ENCODE measurements around the gene FOLR2.

The FOLR2 gene

GRCh38 chr11:72230764-72231365 is 14.3 kb downstream of the FOLR2 start:
- DNase-seq = no peak

DNA sequence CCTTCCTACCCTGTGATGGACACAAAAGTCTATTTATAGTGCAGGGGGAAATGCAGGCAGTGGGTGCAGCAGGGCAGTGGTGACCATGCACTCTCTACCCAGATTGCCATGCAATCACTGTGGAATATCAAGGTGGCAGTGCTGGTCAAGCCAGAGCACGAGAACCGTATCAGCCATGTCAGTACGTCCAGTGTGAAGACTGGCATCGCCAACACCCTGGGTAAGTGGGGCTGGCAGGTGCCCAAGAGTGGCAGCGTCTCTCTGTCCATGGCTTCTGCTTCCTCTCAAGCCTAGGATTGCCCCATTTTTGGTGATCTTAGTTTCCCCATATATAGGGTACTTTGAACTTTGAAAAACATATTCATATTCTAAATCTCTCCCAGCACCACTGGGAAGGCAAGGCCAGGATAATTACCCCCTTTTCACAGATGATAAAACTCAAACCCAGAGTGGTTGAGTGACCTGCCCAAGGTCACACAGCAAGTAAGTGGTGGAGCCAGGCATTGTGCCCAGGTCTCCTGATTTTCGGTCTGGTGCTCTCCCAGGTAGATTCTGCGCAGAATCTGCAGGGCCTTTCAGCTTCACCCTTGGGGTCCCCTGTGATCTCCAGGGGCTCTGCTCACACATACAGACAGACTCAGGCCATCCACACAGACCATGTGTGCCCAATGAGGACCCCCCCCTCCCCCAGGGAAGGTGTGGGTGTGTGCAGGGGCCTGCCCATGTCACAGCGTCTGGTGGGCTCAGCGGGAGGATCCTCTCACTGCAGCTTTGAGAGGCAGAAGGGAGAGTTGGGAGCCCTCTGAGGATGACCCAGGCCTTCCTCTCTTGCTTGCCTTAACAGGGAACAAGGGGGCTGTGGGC is 15.0 kb downstream of the FOLR2 start:
- no peak for DNase-seq

DNA sequence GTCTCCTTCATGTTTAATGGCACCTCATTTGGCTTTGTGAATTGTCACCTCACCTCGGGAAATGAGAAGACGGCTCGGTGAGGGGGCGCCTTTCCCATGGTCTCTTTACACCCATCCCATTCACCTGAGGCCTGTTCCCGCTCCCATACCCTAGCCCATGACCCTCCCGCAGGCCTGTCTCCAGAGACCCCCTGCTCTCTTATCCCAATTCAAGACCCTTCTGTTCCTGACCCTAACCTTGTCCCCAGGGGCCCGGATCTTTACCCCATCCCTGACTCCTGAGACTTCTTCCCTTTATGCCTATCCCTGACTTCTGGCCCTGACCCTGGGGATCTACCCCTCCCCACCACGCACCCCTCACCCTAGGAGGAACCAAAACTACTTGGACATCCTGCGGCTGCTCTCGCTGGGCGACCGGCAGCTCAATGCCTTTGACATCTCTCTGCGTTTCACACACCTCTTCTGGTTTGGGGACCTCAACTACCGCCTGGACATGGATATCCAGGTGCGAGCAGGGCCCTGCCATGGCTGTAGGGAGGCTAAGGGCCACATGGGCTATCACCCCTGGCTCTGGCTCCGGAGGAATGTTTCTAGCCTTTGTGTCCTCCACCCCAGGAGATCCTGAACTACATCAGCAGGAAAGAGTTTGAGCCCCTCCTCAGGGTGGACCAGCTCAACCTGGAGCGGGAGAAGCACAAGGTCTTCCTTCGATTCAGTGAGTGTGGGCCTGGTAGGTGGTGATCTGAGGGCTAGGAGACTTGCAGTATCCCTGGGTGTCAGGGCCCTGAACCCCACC is 15.9 kb downstream of the FOLR2 start:
- DNase-seq = no peak

GRCh38 chr11:72233056-72233772 is 16.6 kb downstream of the FOLR2 start:
- no peak for DNase-seq

- DNase-seq = no peak
These were observed 17.3 kb downstream of the FOLR2 start for GRCh38 chr11:72233773-72234513.

GRCh38 chr11:72234514-72234830 is 17.9 kb downstream of the FOLR2 start:
- DNase-seq = no peak

DNA sequence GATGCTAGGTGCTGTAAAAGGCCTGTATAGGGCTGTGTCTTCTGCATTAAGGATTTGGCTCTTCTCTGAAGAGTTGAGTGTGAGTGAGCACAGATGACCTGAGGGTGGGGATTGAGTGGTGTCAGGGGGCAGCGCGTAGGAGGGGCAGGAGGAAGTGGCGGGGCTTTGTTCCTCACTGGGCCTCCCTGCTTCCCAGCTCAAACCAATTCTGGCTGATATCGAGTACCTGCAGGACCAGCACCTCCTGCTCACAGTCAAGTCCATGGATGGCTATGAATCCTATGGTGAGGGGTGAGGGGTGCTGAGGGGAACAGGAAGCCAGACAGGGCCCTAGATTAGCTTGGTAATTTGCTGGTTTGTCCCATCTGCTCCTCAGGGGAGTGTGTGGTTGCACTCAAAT is 18.3 kb downstream of the FOLR2 start:
- DNase-seq = no peak

- DNase-seq = no peak
These were observed 18.9 kb downstream of the FOLR2 start for GRCh38 chr11:72235351-72236057.

DNA sequence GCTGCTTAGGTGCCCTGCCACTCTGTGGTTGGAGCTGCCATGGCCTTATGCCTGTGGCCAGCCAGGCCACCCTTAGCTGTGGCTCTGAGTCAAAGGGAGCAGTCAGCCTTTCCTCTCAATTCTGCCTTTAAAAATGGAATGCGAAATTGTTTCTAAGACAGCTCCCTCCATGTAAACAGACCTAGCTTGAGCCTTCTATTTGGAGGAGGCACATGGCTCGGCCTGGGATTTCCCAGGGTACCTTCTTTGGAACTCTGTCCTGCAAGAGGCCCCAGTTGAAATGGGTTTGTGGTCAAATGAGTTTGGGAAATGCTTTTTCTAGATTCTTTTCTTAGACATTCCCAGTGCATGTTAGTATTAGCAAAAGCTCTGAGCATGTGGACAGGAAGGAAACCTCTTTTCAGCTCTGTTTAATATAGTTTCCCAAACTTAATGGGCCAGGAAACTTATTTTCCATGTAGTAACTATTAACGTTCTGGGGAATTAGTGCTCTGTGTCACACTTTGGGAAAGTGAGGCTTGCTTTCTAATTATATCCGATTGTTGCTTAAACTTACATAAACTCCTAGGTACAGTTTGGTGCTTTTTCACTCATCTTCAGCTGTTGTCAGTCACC is 19.6 kb downstream of the FOLR2 start:
- DNase-seq = no peak

GRCh38 chr11:72236774-72237111 is 20.1 kb downstream of the FOLR2 start:
- no peak for DNase-seq

DNA sequence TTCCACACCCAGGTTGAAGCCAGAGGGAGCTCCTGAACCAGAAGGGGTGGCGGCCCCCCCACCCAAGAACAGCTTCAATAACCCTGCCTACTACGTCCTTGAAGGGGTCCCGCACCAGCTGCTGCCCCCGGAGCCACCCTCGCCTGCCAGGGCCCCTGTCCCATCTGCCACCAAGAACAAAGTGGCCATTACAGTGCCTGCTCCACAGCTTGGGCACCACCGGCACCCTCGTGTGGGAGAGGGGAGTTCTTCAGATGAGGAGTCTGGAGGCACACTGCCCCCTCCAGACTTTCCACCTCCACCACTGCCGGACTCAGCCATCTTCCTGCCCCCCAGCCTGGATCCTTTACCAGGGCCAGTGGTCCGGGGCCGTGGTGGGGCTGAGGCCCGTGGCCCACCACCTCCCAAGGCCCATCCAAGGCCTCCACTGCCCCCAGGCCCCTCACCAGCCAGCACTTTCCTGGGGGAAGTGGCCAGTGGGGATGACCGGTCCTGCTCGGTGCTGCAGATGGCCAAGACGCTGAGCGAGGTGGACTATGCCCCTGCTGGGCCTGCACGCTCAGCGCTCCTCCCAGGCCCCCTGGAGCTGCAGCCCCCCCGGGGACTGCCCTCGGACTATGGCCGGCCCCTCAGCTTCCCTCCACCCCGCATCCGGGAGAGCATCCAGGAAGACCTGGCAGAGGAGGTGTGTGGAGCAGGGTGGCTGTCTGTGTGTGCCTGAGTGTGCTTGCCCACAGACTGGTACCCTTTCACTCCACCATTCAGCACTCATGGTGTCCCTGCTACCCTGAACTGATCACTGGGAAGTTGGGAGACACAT is 20.7 kb downstream of the FOLR2 start:
- DNase-seq = no peak

DNA sequence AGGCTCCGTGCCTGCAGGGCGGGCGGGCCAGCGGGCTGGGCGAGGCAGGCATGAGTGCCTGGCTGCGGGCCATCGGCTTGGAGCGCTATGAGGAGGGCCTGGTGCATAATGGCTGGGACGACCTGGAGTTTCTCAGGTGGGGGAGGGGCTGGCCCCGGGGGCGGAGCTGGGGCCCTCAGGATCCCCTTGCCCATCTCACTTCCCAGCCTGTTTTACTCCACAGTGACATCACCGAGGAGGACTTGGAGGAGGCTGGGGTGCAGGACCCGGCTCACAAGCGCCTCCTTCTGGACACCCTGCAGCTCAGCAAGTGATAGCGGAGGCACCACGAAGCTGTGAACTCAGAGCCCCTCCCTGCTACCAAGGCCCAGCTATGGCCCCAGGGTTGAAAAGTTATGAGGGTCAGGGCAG is 21.5 kb downstream of the FOLR2 start:
- DNase-seq = no peak

- DNase-seq = no peak
These were observed 22.1 kb downstream of the FOLR2 start for GRCh38 chr11:72238492-72239312.

- peak; percentile 16 for DNase-seq
These were observed 22.8 kb downstream of the FOLR2 start for GRCh38 chr11:72239313-72239848.

DNA sequence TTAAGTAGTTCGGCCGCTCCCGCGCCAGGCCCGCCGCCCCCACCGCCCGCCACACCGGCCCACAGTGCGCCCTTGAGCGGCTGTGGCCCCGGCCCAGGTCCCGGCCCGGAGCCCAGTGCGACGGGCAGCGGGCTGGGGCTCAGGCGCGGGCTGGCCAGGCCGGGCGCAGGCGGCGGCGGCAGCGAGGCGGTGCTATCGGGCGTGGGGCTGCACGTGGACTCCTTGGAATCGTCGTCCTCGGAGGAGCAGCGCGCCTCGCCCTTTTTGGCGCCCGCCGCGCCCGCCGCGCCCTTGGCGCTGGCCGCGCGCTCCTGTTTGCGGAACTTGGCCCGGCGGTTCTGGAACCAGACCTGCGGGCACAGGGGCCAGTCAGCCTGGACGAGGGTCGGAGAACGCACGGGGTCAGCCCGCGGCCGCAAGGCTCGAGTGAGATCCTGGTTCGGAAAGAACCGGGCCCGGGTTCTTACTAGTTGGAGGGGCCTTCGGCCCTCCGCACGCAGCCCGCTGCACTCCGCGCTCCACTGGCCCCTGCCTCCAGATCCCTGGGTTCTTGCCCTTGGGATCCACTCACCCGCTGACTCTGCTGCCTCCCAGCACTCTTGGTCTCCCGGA is 23.4 kb downstream of the FOLR2 start:
- no peak for DNase-seq

- no peak for DNase-seq
These were observed 24.1 kb downstream of the FOLR2 start for GRCh38 chr11:72240461-72241290.

GRCh38 chr11:72241291-72241781 is 24.7 kb downstream of the FOLR2 start:
- DNase-seq = no peak

DNA sequence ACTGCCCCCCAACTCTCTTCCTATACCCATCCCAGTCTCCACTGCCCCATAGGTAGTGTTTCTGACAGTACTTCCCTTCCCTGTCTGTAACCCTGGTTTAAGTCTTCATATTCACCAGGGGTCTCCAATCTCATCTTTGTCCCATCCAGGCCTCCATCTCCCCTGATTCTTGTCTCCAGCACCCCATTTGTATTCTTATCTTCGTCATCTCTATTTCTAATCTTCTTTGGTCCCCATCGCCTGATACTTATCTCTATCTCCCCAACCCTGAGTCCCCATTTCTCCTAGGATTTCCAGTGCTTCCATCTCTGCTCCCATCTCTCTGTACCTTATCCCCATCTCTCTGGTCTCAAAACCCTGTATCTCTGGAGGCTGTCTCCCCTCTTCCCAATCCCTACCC is 25.5 kb downstream of the FOLR2 start:
- no peak for DNase-seq
